Left ventricle myocardium inferior (tissue), 1 donor: ENCODE measurements around the gene JDP2. TPM values are rescaled to one million over a fixed set of nuclear protein-coding genes. Genes with fewer than 3 reads are reported as not detected.

Source experiments
- DNase-seq: peaks from one replicate; pipeline ENCODE4 v3.0.0-alpha.2; 2020
- H3K27ac ChIP-seq: fragments of 200-600 bp; replicated peaks from 2 replicates; pipeline ENCODE4 v1.8.0; 2021
- H3K27me3 ChIP-seq: fragments of 200-600 bp; 2 replicates; pipeline ENCODE4 v1.8.0; 2021; ENCODE audit warnings: low read depth
- H3K36me3 ChIP-seq: fragments of 200-600 bp; 2 replicates; pipeline ENCODE4 v1.8.0; 2021
- H3K4me1 ChIP-seq: fragments of 200-600 bp; 2 replicates; pipeline ENCODE4 v1.8.0; 2021
- H3K4me3 ChIP-seq: fragments of 200-600 bp; 2 replicates; pipeline ENCODE4 v1.8.0; 2021; ENCODE audit warnings: mild to moderate bottlenecking, moderate library complexity
- H3K9me3 ChIP-seq: fragments of 200-600 bp; replicated peaks from 2 replicates; pipeline ENCODE4 v1.8.0; 2021
- CTCF ChIP-seq: fragments of 200-600 bp; IDR thresholded peaks from 2 replicates; pipeline ENCODE4 v1.8.0; 2021; ENCODE audit warnings: antibody characterized with exemption, mild to moderate bottlenecking, borderline replicate concordance
- intact Hi-C: fragments of 100-400 bp; cut with micrococcal nuclease; formaldehyde crosslinking; loops from one replicate; pipeline ENCODE4 v1.11.0; 2022
- total RNA-seq: library from RNA; stranded (reverse); fragmentation: NEBNext Ultra II Directional; extraction: Animal tissue kit (Norgen Biotek cat#: 25700); gene quantifications from one replicate; pipeline ENCODE4 v1.2.1, GENCODE V29; 2021
- donor health status: DM: no; HTN: yes; CAD: no; lungs with severe emphysema.

The JDP2 gene
- total RNA-seq, 1 donor from 2014 or later, result 21.9 TPM

- no peak overlapping the region for H3K27ac ChIP-seq
- H3K4me3 ChIP-seq, result no peak overlapping the region
- intact Hi-C loops, result no loop called here
- TF ChIP-seq CTCF, result no peak
- no peaks in the 10 kb centered on the region for H3K27me3 ChIP-seq
- no peaks in the 10 kb centered on the region for H3K4me1 ChIP-seq
- DNase-seq, result no peak
- H3K9me3 ChIP-seq, result peaks cover 6% of the 10 kb centered on the region
- no peaks in the 10 kb centered on the region for H3K36me3 ChIP-seq
These were observed 34.0 kb upstream of the JDP2 start for GRCh38 chr14:75393794-75394193.

- Histone ChIP-seq H3K27ac (no peak overlapping the region), H3K36me3 (no peaks in the 10 kb centered on the region), H3K4me3 (no peak overlapping the region), H3K27me3 (no peaks in the 10 kb centered on the region), H3K4me1 (peaks cover 15% of the 10 kb centered on the region), H3K9me3 (peaks cover 11% of the 10 kb centered on the region)
- intact Hi-C loops, result no loop called here
- no peak for DNase-seq
- TF ChIP-seq CTCF, result no peak
These were observed 32.0 kb upstream of the JDP2 start for GRCh38 chr14:75395862-75396261.

- no peak for TF ChIP-seq CTCF
- Histone ChIP-seq H3K27ac (peak overlapping the region; percentile 80), H3K36me3 (no peaks in the 10 kb centered on the region), H3K4me1 (peaks cover 29% of the 10 kb centered on the region), H3K4me3 (no peak overlapping the region), H3K9me3 (peaks cover 11% of the 10 kb centered on the region), H3K27me3 (no peaks in the 10 kb centered on the region)
- no peak for DNase-seq
- intact Hi-C loops, result no loop called here
These were observed 28.5 kb upstream of the JDP2 start for GRCh38 chr14:75399321-75399720.

GRCh38 chr14:75399843-75400775, 27.7 kb upstream of the JDP2 start:
- intact Hi-C loops, result no loop called here
- Histone ChIP-seq H3K4me1 (peaks cover 29% of the 10 kb centered on the region), H3K27me3 (no peaks in the 10 kb centered on the region), H3K4me3 (no peak overlapping the region), H3K9me3 (peaks cover 11% of the 10 kb centered on the region), H3K27ac (peak overlapping the region; percentile 80), H3K36me3 (no peaks in the 10 kb centered on the region)
- peak; percentile 90 for DNase-seq
- TF ChIP-seq CTCF, result no peak

- TF ChIP-seq CTCF, result no peak
- peak overlapping the region; percentile 80 for H3K27ac ChIP-seq
- no peaks in the 10 kb centered on the region for H3K36me3 ChIP-seq
- peak; percentile 35 for DNase-seq
- H3K4me1 ChIP-seq, result peaks cover 29% of the 10 kb centered on the region
- peaks cover 11% of the 10 kb centered on the region for H3K9me3 ChIP-seq
- H3K4me3 ChIP-seq, result peak overlapping the region; percentile 24
- intact Hi-C loops, result no loop called here
- H3K27me3 ChIP-seq, result no peaks in the 10 kb centered on the region
These were observed 26.5 kb upstream of the JDP2 start for GRCh38 chr14:75401361-75401760.
